HS-5 (cell line): ENCODE results near the gene DLX6.

Experiments
- DNase-seq: peaks from one replicate; pipeline ENCODE4 v3.0.0-alpha.2; 2012; ENCODE audit warnings: low read depth

The DLX6 gene

GRCh38 chr7:97011104-97011503, 5.8 kb downstream of the DLX6 start:
- no peak for DNase-seq

- no peak for DNase-seq
Measured at GRCh38 chr7:97011536-97012364, 6.4 kb downstream of the DLX6 start.

- no peak for DNase-seq
Measured at GRCh38 chr7:97012365-97013133, 7.2 kb downstream of the DLX6 start.

GRCh38 chr7:97013134-97013844, 7.9 kb downstream of the DLX6 start:
- DNase-seq, result no peak

- no peak for DNase-seq
Measured at GRCh38 chr7:97013845-97014134, 8.4 kb downstream of the DLX6 start.

- DNase-seq, result no peak
Measured at GRCh38 chr7:97014145-97014750, 8.9 kb downstream of the DLX6 start.

- DNase-seq, result no peak
Measured at GRCh38 chr7:97015279-97015678, 9.9 kb downstream of the DLX6 start.

GRCh38 chr7:97015756-97016380, 10.5 kb downstream of the DLX6 start:
- DNase-seq, result no peak

- no peak for DNase-seq
Measured at GRCh38 chr7:97016381-97017191, 11.2 kb downstream of the DLX6 start.

GRCh38 chr7:97017192-97018125, 12.1 kb downstream of the DLX6 start:
- no peak for DNase-seq

GRCh38 chr7:97018126-97018601, 12.8 kb downstream of the DLX6 start:
- DNase-seq, result no peak

- no peak for DNase-seq
Measured at GRCh38 chr7:97018791-97019531, 13.6 kb downstream of the DLX6 start.

GRCh38 chr7:97019710-97020225, 14.4 kb downstream of the DLX6 start:
- no peak for DNase-seq

GRCh38 chr7:97020601-97020995, 15.2 kb downstream of the DLX6 start:
- no peak for DNase-seq

GRCh38 chr7:97020996-97021746, 15.8 kb downstream of the DLX6 start:
- no peak for DNase-seq

- DNase-seq, result no peak
Measured at GRCh38 chr7:97021747-97022490, 16.6 kb downstream of the DLX6 start.

GRCh38 chr7:97022491-97023306, 17.3 kb downstream of the DLX6 start:
- no peak for DNase-seq
